Subcutaneous abdominal adipose tissue (tissue), 5 donors: Measurements from ENCODE around the gene TMEM214.

Source experiments
- H3K27ac ChIP-seq: one replicate; pipeline ENCODE4 v1.7.0; 2013; ENCODE audit warnings: low read depth, mild to moderate bottlenecking, inconsistent platforms, low read length, moderate library complexity
- H3K27me3 ChIP-seq, 5 donors: one replicate each; pipeline ENCODE4 v1.7.0; 2013; ENCODE audit warnings: low read length in 5 of 5, inconsistent platforms in 1 of 5; ENCODE audit not compliant: control insufficient read depth in 5 of 5, insufficient read depth in 4 of 5
- H3K36me3 ChIP-seq, 5 donors: one replicate each; pipeline ENCODE4 v1.7.0; 2013; ENCODE audit warnings: low read length in 5 of 5; ENCODE audit not compliant: control insufficient read depth in 5 of 5, insufficient read depth in 5 of 5
- H3K4me1 ChIP-seq, 5 donors: one replicate each; pipeline ENCODE4 v1.7.0; 2013; ENCODE audit warnings: low read length in 5 of 5, mild to moderate bottlenecking in 3 of 5, moderate library complexity in 1 of 5; ENCODE audit not compliant: control insufficient read depth in 5 of 5, insufficient read depth in 5 of 5
- H3K4me3 ChIP-seq, 5 donors: one replicate each; pipeline ENCODE4 v1.7.0; 2013; ENCODE audit warnings: low read length in 5 of 5, low read depth in 1 of 5
- H3K9ac ChIP-seq, 5 donors: one replicate each; pipeline ENCODE4 v1.7.0; 2013; ENCODE audit warnings: low read length in 5 of 5, mild to moderate bottlenecking in 4 of 5, moderate library complexity in 3 of 5
- H3K9me3 ChIP-seq, 5 donors: one replicate each; pipeline ENCODE4 v1.7.0; 2013; ENCODE audit warnings: low read length in 5 of 5; ENCODE audit not compliant: control insufficient read depth in 5 of 5
- donor health status: healthy.
- donor health status: healthy.
- donor health status: healthy.
- donor health status: healthy.
- donor health status: healthy.

TMEM214 gene

DNA sequence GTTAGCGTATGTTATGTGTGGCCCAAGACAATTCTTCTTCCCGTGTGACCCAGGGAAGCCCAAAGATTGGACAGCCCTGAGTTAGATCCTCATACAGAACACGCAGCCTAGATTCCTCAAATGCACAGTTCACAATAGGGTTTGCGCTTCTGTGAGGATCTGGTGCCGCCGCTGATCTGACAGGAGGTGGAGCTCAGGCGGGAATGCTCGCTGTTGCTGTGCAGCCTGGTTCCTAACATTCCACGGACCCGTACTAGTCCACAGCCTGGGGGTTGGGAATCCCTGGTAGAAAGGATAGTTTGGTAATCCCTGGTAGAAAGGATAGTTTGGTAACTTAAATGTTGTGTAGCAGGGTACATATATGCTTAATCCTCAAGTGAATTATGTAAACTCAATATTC lies 35.4 kb upstream of the TMEM214 start:
- no peaks in the 10 kb centered on the region for H3K9me3 ChIP-seq
- no peak overlapping the region for H3K27ac ChIP-seq
- no peak overlapping the region for H3K4me3 ChIP-seq
- no peak overlapping the region for H3K9ac ChIP-seq
- H3K36me3 ChIP-seq = no peaks in the 10 kb centered on the region
- no peaks in the 10 kb centered on the region for H3K4me1 ChIP-seq
- H3K27me3 ChIP-seq = no peaks in the 10 kb centered on the region

GRCh38 chr2:26998323-26998722 lies 34.4 kb upstream of the TMEM214 start:
- H3K9me3 ChIP-seq = no peaks in the 10 kb centered on the region
- no peak overlapping the region for H3K9ac ChIP-seq
- H3K27ac ChIP-seq = no peak overlapping the region
- no peaks in the 10 kb centered on the region for H3K36me3 ChIP-seq
- no peak overlapping the region for H3K4me3 ChIP-seq
- no peaks in the 10 kb centered on the region for H3K27me3 ChIP-seq
- H3K4me1 ChIP-seq = no peaks in the 10 kb centered on the region

- no peaks in the 10 kb centered on the region for H3K27me3 ChIP-seq
Observed at GRCh38 chr2:27000228-27000627, 32.5 kb upstream of the TMEM214 start.

GRCh38 chr2:27000995-27001394 lies 31.8 kb upstream of the TMEM214 start:
- no peaks in the 10 kb centered on the region for H3K9me3 ChIP-seq
- H3K27me3 ChIP-seq = no peaks in the 10 kb centered on the region
- H3K27ac ChIP-seq = no peak overlapping the region
- no peak overlapping the region for H3K4me3 ChIP-seq
- H3K36me3 ChIP-seq = no peaks in the 10 kb centered on the region
- no peak overlapping the region for H3K9ac ChIP-seq
- H3K4me1 ChIP-seq = no peaks in the 10 kb centered on the region

More at GRCh38 chr2:27000228-27000627, 32.5 kb upstream of the TMEM214 start:
- no peaks in the 10 kb centered on the region for H3K9me3 ChIP-seq
- no peaks in the 10 kb centered on the region for H3K4me1 ChIP-seq
- H3K4me3 ChIP-seq = no peak overlapping the region
- H3K27ac ChIP-seq = no peak overlapping the region
- no peaks in the 10 kb centered on the region for H3K36me3 ChIP-seq
- H3K9ac ChIP-seq = no peak overlapping the region

DNA sequence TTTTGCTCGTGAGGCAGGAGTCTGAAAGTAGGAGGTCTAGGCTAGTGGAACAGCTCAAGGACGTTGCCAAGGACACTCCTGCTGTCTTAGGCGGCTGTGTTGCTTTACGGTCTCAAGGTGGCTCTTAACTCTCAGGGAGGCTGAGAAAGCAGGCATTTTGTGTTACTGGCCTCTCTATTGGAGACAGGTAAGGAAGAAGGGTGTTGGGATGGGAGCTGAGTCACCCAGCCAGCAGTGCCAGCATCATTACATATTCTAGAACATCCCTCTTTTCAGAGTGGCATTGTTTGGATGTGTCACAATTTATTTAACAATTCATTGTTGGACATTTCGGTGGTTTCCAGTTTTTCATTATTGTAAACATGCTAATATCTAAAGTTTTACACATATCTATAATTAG lies 30.8 kb upstream of the TMEM214 start:
- Histone ChIP-seq H3K9me3 (no peaks in the 10 kb centered on the region), H3K27ac (no peak overlapping the region), H3K9ac (no peak overlapping the region)

GRCh38 chr2:27003007-27003406 lies 29.8 kb upstream of the TMEM214 start:
- H3K27ac ChIP-seq = no peak overlapping the region
- H3K4me3 ChIP-seq = no peak overlapping the region
- no peak overlapping the region for H3K9ac ChIP-seq
- H3K4me1 ChIP-seq = no peaks in the 10 kb centered on the region
- H3K9me3 ChIP-seq = no peaks in the 10 kb centered on the region
- H3K27me3 ChIP-seq = no peaks in the 10 kb centered on the region
- H3K36me3 ChIP-seq = no peaks in the 10 kb centered on the region

More for the DNA sequence above, 30.8 kb upstream of the TMEM214 start:
- H3K4me1 ChIP-seq = no peaks in the 10 kb centered on the region
- H3K36me3 ChIP-seq = no peaks in the 10 kb centered on the region
- no peaks in the 10 kb centered on the region for H3K27me3 ChIP-seq
- H3K4me3 ChIP-seq = no peak overlapping the region

DNA sequence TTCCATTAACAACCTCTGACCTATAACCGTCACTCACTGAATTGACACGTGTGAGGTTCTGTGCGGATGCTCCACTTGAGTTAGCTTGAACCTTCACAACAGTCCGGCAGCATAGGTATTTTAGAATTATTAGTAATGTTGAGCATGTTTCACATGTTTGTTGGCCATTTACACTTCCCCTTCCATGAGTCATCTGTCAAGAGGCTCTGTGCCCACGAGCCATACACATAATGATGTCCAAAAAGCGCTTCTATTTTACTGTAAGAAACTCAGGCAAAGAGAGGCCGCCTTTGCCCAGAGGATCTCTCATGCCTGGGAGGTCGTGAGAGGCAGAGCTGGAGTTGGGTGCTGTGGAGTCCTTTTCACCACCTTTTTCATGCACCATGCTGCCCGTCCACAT lies 28.9 kb upstream of the TMEM214 start:
- H3K27ac ChIP-seq = no peak overlapping the region
- no peaks in the 10 kb centered on the region for H3K4me1 ChIP-seq
- H3K9ac ChIP-seq = no peak overlapping the region
- H3K27me3 ChIP-seq = no peaks in the 10 kb centered on the region
- no peaks in the 10 kb centered on the region for H3K36me3 ChIP-seq
- H3K9me3 ChIP-seq = no peaks in the 10 kb centered on the region
- no peak overlapping the region for H3K4me3 ChIP-seq

DNA sequence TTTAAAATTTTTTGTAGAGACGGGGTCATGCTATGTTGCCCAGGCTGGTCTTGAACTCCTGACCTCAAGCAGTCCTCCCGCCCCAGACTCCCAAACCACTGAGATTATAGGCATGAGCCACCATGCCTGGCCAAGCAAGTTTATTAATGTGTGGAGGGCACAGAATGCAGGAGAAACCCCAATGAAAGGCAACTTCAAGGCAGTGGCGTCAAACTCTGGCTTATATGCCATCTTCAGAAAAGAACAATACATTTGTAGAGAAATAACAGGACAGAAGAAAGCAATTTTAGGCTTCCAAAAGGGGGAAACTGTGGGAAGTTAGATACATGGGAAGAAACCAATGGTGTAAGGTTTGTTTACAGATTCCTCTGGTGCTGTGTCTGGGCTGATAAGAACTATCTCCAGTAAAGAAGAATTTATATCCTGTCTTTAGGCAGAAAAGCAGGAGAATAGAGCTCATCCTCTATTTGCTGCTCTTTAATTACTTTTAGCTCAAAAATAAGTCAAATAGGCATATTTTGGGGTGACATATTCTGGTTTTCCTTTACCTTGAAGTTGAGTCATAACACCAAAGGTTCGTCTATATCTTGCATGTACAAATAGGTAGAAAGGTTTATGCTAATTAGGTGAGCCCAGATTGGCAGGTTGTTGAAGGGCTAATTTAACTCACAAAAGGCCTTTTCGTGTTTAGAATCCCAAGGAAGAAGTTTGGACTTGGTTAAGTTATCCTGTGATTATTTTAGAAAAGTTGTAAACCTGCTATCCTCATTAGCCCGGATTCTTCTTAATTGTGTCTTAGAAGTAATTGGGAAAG lies 26.0 kb upstream of the TMEM214 start:
- Histone ChIP-seq H3K36me3 (no peaks in the 10 kb centered on the region), H3K27ac (no peak overlapping the region), H3K4me1 (peaks cover 0 to 10% (median 1%) of the 10 kb centered on the region in 5 donors), H3K27me3 (no peaks in the 10 kb centered on the region), H3K9me3 (no peaks in the 10 kb centered on the region), H3K9ac (no peak overlapping the region), H3K4me3 (no peak overlapping the region)

- no peak overlapping the region for H3K27ac ChIP-seq
- H3K36me3 ChIP-seq = no peaks in the 10 kb centered on the region
- peaks cover 3 to 15% (median 9%) of the 10 kb centered on the region in 5 donors for H3K4me1 ChIP-seq
- H3K9ac ChIP-seq = no peak overlapping the region
- H3K27me3 ChIP-seq = no peaks in the 10 kb centered on the region
- no peaks in the 10 kb centered on the region for H3K9me3 ChIP-seq
- no peak overlapping the region for H3K4me3 ChIP-seq
Observed at GRCh38 chr2:27007416-27008374, 25.1 kb upstream of the TMEM214 start.

DNA sequence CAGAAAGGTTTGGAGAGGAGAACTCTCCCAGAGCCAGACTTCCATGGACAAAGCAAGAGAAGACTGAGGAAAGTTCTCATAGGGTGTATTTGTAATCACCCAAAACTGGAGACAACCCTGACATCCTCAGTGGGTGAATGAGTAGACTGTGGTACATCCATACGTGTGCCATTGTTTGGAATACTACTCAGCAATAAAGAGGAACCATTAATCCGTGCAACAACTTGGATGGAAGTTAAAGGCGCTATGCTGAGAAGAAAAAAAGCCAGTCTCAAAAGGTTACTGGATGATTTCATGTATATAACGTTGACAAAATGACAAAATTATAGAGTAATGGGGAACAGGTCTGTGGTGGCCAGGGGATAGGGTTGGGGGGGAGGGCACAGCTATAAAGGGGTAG lies 24.1 kb upstream of the TMEM214 start:
- Histone ChIP-seq H3K36me3 (no peaks in the 10 kb centered on the region), H3K9ac (no peak overlapping the region), H3K9me3 (no peaks in the 10 kb centered on the region), H3K27ac (no peak overlapping the region), H3K4me3 (no peak overlapping the region), H3K4me1 (peaks cover 3 to 20% (median 17%) of the 10 kb centered on the region in 5 donors), H3K27me3 (no peaks in the 10 kb centered on the region)
